Measurements from ENCODE around the gene MBL2.

DNA sequence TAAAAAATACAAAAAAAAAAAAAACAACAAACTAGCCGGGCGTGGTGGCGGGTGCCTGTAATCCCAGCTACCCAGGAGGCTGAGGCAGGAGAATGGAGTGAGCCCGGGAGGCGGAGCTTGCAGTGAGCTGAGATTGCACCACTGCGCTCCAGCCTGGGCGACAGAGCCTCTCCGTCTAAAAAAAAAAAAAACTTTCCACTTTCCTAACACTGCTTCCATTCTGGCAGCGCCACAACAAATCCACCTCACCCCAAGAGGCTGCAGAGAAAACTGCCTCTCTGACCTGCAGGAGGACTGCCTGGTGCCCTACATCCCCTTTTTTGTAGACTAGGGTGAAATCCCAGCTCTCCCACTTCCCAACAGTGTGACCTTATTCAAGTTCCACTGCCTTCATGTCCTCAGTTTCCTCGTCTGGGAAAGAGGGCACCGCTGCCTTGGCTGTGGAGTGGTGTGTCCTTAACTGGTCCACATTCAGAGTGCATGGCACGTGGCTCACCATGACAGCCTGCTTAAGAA, 2.6 kb upstream of the MBL2 start:
- TF ChIP-seq, protein P1, sequence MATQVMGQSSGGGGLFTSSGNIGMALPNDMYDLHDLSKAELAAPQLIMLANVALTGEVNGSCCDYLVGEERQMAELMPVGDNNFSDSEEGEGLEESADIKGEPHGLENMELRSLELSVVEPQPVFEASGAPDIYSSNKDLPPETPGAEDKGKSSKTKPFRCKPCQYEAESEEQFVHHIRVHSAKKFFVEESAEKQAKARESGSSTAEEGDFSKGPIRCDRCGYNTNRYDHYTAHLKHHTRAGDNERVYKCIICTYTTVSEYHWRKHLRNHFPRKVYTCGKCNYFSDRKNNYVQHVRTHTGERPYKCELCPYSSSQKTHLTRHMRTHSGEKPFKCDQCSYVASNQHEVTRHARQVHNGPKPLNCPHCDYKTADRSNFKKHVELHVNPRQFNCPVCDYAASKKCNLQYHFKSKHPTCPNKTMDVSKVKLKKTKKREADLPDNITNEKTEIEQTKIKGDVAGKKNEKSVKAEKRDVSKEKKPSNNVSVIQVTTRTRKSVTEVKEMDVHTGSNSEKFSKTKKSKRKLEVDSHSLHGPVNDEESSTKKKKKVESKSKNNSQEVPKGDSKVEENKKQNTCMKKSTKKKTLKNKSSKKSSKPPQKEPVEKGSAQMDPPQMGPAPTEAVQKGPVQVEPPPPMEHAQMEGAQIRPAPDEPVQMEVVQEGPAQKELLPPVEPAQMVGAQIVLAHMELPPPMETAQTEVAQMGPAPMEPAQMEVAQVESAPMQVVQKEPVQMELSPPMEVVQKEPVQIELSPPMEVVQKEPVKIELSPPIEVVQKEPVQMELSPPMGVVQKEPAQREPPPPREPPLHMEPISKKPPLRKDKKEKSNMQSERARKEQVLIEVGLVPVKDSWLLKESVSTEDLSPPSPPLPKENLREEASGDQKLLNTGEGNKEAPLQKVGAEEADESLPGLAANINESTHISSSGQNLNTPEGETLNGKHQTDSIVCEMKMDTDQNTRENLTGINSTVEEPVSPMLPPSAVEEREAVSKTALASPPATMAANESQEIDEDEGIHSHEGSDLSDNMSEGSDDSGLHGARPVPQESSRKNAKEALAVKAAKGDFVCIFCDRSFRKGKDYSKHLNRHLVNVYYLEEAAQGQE (IDR thresholded peaks at IDR 0.05; ENCODE audit: insufficient replicate concordance, low read depth), result no peak
- TF ChIP-seq, protein P2, sequence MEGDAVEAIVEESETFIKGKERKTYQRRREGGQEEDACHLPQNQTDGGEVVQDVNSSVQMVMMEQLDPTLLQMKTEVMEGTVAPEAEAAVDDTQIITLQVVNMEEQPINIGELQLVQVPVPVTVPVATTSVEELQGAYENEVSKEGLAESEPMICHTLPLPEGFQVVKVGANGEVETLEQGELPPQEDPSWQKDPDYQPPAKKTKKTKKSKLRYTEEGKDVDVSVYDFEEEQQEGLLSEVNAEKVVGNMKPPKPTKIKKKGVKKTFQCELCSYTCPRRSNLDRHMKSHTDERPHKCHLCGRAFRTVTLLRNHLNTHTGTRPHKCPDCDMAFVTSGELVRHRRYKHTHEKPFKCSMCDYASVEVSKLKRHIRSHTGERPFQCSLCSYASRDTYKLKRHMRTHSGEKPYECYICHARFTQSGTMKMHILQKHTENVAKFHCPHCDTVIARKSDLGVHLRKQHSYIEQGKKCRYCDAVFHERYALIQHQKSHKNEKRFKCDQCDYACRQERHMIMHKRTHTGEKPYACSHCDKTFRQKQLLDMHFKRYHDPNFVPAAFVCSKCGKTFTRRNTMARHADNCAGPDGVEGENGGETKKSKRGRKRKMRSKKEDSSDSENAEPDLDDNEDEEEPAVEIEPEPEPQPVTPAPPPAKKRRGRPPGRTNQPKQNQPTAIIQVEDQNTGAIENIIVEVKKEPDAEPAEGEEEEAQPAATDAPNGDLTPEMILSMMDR (IDR thresholded peaks at IDR 0.05; ENCODE audit: insufficient read depth, low read length), result no peak
- TF ChIP-seq GABPA (IDR thresholded peaks at IDR 0.05; ENCODE audit: low read depth), result no peak
- TF ChIP-seq POLR2AphosphoS5 (IDR thresholded peaks at IDR 0.05; ENCODE audit: low read depth), result no peak
- no peak for TF ChIP-seq SPI1 (IDR thresholded peaks at IDR 0.05; ENCODE audit: borderline replicate concordance, low read depth)
